HEK293T (cell line): ENCODE data around the gene CHCHD5.

ENCODE experiments used
- FOXM1 ChIP-seq: fragments of 450-650 bp; IDR thresholded peaks from 2 replicates; pipeline ENCODE4 v1.6.1; 2017; ENCODE audit warnings: mild to moderate bottlenecking, borderline replicate concordance
- LEF1 ChIP-seq: fragments of 450-650 bp; IDR thresholded peaks from 2 replicates; pipeline ENCODE4 v1.6.1; 2017; ENCODE audit warnings: mild to moderate bottlenecking, borderline replicate concordance
- NFRKB ChIP-seq: fragments of 450-650 bp; IDR thresholded peaks from 2 replicates; pipeline ENCODE4 v1.6.1; 2016; ENCODE audit warnings: mild to moderate bottlenecking, moderate library complexity
- SP1 ChIP-seq: fragments of 450-650 bp; IDR thresholded peaks from 2 replicates; pipeline ENCODE4 v1.6.1; 2017
- SUZ12 ChIP-seq: fragments of 450-650 bp; IDR thresholded peaks from 2 replicates; pipeline ENCODE4 v1.6.1; 2016; ENCODE audit warnings: mild to moderate bottlenecking

GRCh38 chr2:112541315-112542122 lies 42.9 kb upstream of the CHCHD5 start:
- TF ChIP-seq SP1 (no peak), SUZ12 (no peak), LEF1 (no peak), FOXM1 (peak; percentile 64), NFRKB (no peak)
